HepG2 (cell line): Measurements from ENCODE around the gene CCDC102B. TPM values are rescaled to one million over a fixed set of nuclear protein-coding genes. Genes with fewer than 3 reads are reported as not detected.
A peak's percentile ranks its signal among the peaks of the same experiment; 100 is the strongest.

Source experiments
- ATAC-seq: fragments of 200-7000 bp; cut with Tn5 transposase; 3 replicates; pipeline ENCODE4 v1.9.1; 2020; ENCODE audit warnings: mild to moderate bottlenecking, moderate library complexity
- BruUV-seq: library from RNA; stranded (reverse); fragments of 400-500 nt; replicated peaks from 2 replicates; lab custom pipeline; 2021; lab: Mats Ljungman, UMichigan
- CTCF ChIA-PET: fragments of 300-600 bp; formaldehyde crosslinking; extraction: SDS; loops from one replicate; lab custom pipeline; 2021; ENCODE audit warnings: low total read pairs, inconsistent platforms, low intra/inter-chr PET ratio; lab: Yijun Ruan, JAX
- POLR2A ChIA-PET: fragments of 350-600 bp; sonication (Branson Sonifier 250); formaldehyde crosslinking; loops from one replicate; lab custom pipeline; 2020; ENCODE audit warnings: antibody characterized with exemption, inconsistent platforms; lab: Yijun Ruan, JAX
- DNase-seq: peaks from one replicate; pipeline ENCODE4 v3.0.0-alpha.2; 2015; ENCODE audit warnings: low spot score
- FAIRE-seq: peaks from 3 replicates; lab custom pipeline; 2011; peaks lifted over from hg19 to GRCh38; lab: Jason Lieb, UNC
- H2AFZ ChIP-seq: one replicate; pipeline ENCODE4 v1.6.1; 2011; ENCODE audit warnings: low read length, inconsistent platforms
- H3K27ac ChIP-seq: fragments of 300-600 bp; 3 replicates; pipeline ENCODE4 v1.8.0; 2011; ENCODE audit warnings: mixed run types, mild to moderate bottlenecking, mixed read lengths, low read length, inconsistent platforms; ENCODE audit not compliant: insufficient read depth; ENCODE audit errors: extremely low read length
- H3K27me3 ChIP-seq, 2 experiments: fragments of 200-600 bp in 1 of 2; 2 replicates in 1 of 2; 3 replicates in 1 of 2; pipeline versions ENCODE4 v1.6.0 to v1.8.0; 2011; ENCODE audit warnings: low read length in 2 of 2, mild to moderate bottlenecking in 2 of 2, moderate library complexity in 2 of 2, inconsistent platforms in 1 of 2; ENCODE audit not compliant: insufficient read depth in 2 of 2, control insufficient read depth in 1 of 2
- H3K36me3 ChIP-seq, 2 experiments: fragments of 200-600 bp in 1 of 2; replicated peaks in 1 of 2; 2 replicates in 1 of 2; 3 replicates in 1 of 2; pipeline versions ENCODE4 v1.5.1 to v1.8.0; 2011; ENCODE audit warnings: low read length in 2 of 2, inconsistent platforms in 1 of 2; ENCODE audit not compliant: insufficient read depth in 2 of 2, control insufficient read depth in 1 of 2
- H3K4me1 ChIP-seq: 2 replicates; pipeline ENCODE4 v1.5.1; 2012; ENCODE audit warnings: low read length, inconsistent platforms; ENCODE audit not compliant: insufficient read depth
- H3K4me2 ChIP-seq: 2 replicates; pipeline ENCODE4 v1.6.0; 2011; ENCODE audit warnings: low read depth, low read length, inconsistent platforms
- H3K4me3 ChIP-seq, 3 experiments: fragments of 200-600 bp in 1 of 3; sonication (generic), shearing (Covaris generic) in 1 of 3; replicated peaks in 1 of 3; 2 replicates each; pipeline ENCODE4 v1.5.1; 2011 to 2016; ENCODE audit warnings: low read length in 3 of 3, inconsistent platforms in 2 of 3, low read depth in 2 of 3, mild to moderate bottlenecking in 2 of 3, control low read depth in 1 of 3, mixed read lengths in 1 of 3; ENCODE audit not compliant: insufficient read depth in 1 of 3
- H3K79me2 ChIP-seq: one replicate; pipeline ENCODE4 v1.6.1; 2011; ENCODE audit warnings: low read length, inconsistent platforms; ENCODE audit not compliant: insufficient read depth
- H3K9ac ChIP-seq: 2 replicates; pipeline ENCODE4 v1.6.0; 2011; ENCODE audit warnings: mild to moderate bottlenecking, low read depth, low read length, inconsistent platforms; ENCODE audit not compliant: insufficient read depth
- H3K9me3 ChIP-seq: 2 replicates; pipeline ENCODE4 v1.5.1; 2012; ENCODE audit warnings: mild to moderate bottlenecking, low read length
- H4K20me1 ChIP-seq: 2 replicates; pipeline ENCODE4 v1.6.0; 2011; ENCODE audit warnings: inconsistent platforms, mild to moderate bottlenecking, low read length, moderate library complexity; ENCODE audit not compliant: insufficient read depth
- ARID3A ChIP-seq: IDR thresholded peaks from 2 replicates; pipeline ENCODE4 v1.6.1; 2012; ENCODE audit warnings: low read depth, low read length, improper control_type of control experiment
- ARNT2 ChIP-seq: sonication (generic); formaldehyde crosslinking; IDR thresholded peaks from 2 replicates; pipeline ENCODE4 v1.8.0; 2022; ENCODE audit warnings: mild to moderate bottlenecking, low read depth, missing genetic modification reagents, moderate library complexity
- ELF3 ChIP-seq: IDR thresholded peaks from 2 replicates; pipeline ENCODE4 v1.6.1; 2016; ENCODE audit warnings: missing genetic modification reagents, missing compliant biosample characterization
- ETV6 ChIP-seq: sonication (generic); formaldehyde crosslinking; conservative IDR thresholded peaks from 2 replicates; pipeline ENCODE4 v1.4.0; 2020; ENCODE audit warnings: missing genetic modification reagents
- FOXO4 ChIP-seq: sonication (generic); formaldehyde crosslinking; conservative IDR thresholded peaks from 2 replicates; pipeline ENCODE4 v1.8.1; 2023; ENCODE audit warnings: missing genetic modification reagents
- HNF4A ChIP-seq: sonication (generic); formaldehyde crosslinking; IDR thresholded peaks from 2 replicates; pipeline ENCODE4 v1.4.0; 2020; ENCODE audit warnings: missing genetic modification reagents
- MEIS1 ChIP-seq: sonication (generic); formaldehyde crosslinking; IDR thresholded peaks from 2 replicates; pipeline ENCODE4 v1.9.0; 2021; ENCODE audit warnings: mild to moderate bottlenecking, missing genetic modification reagents, moderate library complexity, borderline replicate concordance
- PAWR ChIP-seq: sonication (generic); formaldehyde crosslinking; IDR thresholded peaks from 2 replicates; pipeline ENCODE4 v1.4.0; 2020; ENCODE audit warnings: missing genetic modification reagents, mild to moderate bottlenecking, borderline replicate concordance
- PRDM15 ChIP-seq: sonication (generic); formaldehyde crosslinking; IDR thresholded peaks from 2 replicates; pipeline ENCODE4 v1.4.0; 2020; ENCODE audit warnings: missing genetic modification reagents
- SALL1 ChIP-seq: sonication (generic); formaldehyde crosslinking; IDR thresholded peaks from 2 replicates; pipeline ENCODE4 v1.8.0; 2022; ENCODE audit warnings: mild to moderate bottlenecking, missing genetic modification reagents
- SRSF4 ChIP-seq: fragments of 200-400 bp; formaldehyde crosslinking; IDR thresholded peaks from one replicate; pipeline ENCODE4 v1.6.1; 2018; ENCODE audit warnings: mild to moderate bottlenecking, low read depth, low read length, moderate library complexity; ENCODE audit not compliant: poor library complexity, severe bottlenecking
- ZMAT5 ChIP-seq: sonication (generic); formaldehyde crosslinking; IDR thresholded peaks from 2 replicates; pipeline ENCODE4 v1.5.0; 2020; ENCODE audit warnings: mild to moderate bottlenecking, low read depth, missing genetic modification reagents, borderline replicate concordance
- ZMYM4 ChIP-seq: sonication (generic); formaldehyde crosslinking; IDR thresholded peaks from 2 replicates; pipeline ENCODE4 v1.8.1; 2023; ENCODE audit warnings: mild to moderate bottlenecking, missing genetic modification reagents
- ZNF251 ChIP-seq: sonication (generic); formaldehyde crosslinking; IDR thresholded peaks from 2 replicates; pipeline ENCODE4 v1.9.0; 2021; ENCODE audit warnings: mild to moderate bottlenecking, missing genetic modification reagents
- ZNF260 ChIP-seq: sonication (generic); formaldehyde crosslinking; IDR thresholded peaks from 2 replicates; pipeline ENCODE4 v1.4.0; 2020; ENCODE audit warnings: missing genetic modification reagents, low read depth, mild to moderate bottlenecking, borderline replicate concordance
- ZNF331 ChIP-seq: sonication (generic); formaldehyde crosslinking; IDR thresholded peaks from 2 replicates; pipeline ENCODE4 v1.4.0; 2020; ENCODE audit warnings: missing genetic modification reagents
- ZNF333 ChIP-seq: sonication (generic); formaldehyde crosslinking; IDR thresholded peaks from 2 replicates; pipeline ENCODE4 v1.4.0; 2020; ENCODE audit warnings: mild to moderate bottlenecking, missing genetic modification reagents, borderline replicate concordance
- ZNF550 ChIP-seq: sonication (generic); formaldehyde crosslinking; IDR thresholded peaks from 2 replicates; pipeline ENCODE4 v1.4.0; 2020; ENCODE audit warnings: mild to moderate bottlenecking, missing genetic modification reagents, borderline replicate concordance
- WGBS: methylation state at CpG from one replicate; pipeline ENCODE4 v1.1.6; 2017; ENCODE audit warnings: low lambda C conversion rate; 5-methylcytosine and 5-hydroxymethylcytosine counted together
- in situ Hi-C: cut with HindIII; loops from 2 replicates; pipeline ENCODE4 v1.10.0; 2017; ENCODE audit warnings: low pct_unique_long_range_greater_than_20kb; ENCODE audit not compliant: extremely low pct_ligation_motif_present
- intact Hi-C: fragments of 100-400 bp; cut with micrococcal nuclease; formaldehyde crosslinking; loops from one replicate; pipeline ENCODE4 v1.10.0; 2022; ENCODE audit not compliant: unreplicated experiment
- polyA plus RNA-seq, 8 experiments: library from polyadenylated mRNA; depleted of rRNA in 3 of 8; stranded (reverse) in 7 of 8; unstranded in 1 of 8; fragments of >200 nt; fragmentation: Illumina TruSeq in 4 of 8; extraction: Trizol in 4 of 8; gene quantifications; 2 replicates each; pipeline versions ENCODE4 v1.2.1 to v1.2.3, GENCODE V29; 2011 to 2016; ENCODE audit warnings: low read depth in 4 of 8, missing spikeins in 1 of 8, mixed read lengths in 1 of 8; ENCODE audit not compliant: insufficient read depth in 1 of 8
- total RNA-seq, 5 experiments: library from RNA; depleted of rRNA; stranded (reverse); fragments of >200 nt; fragmentation: Illumina TruSeq; extraction: Trizol; gene quantifications; 2 replicates each; pipeline ENCODE4 v1.2.3, GENCODE V29; 2016; ENCODE audit warnings: low read depth in 1 of 5

The CCDC102B gene
- total and polyA plus RNA-seq, 2 of the 13 experiments (the other 11 are each of a cell fraction or from before 2014, with no cell fraction given), result 2.3 to 3.7 TPM

GRCh38 chr18:68887410-68887809, 89.5 kb downstream of the CCDC102B start:
- DNase-seq, result peak; percentile 67
- peaks cover 32% of the 10 kb centered on the region for H3K4me1 ChIP-seq
- peak overlapping the region; percentile 64 for H3K27ac ChIP-seq
- intact Hi-C loops (no loop called here), in situ Hi-C loops (no loop called here)
- H3K79me2 ChIP-seq, result no peaks in the 10 kb centered on the region
- FAIRE-seq, result peak; percentile 61
- H2AFZ ChIP-seq, result no peak overlapping the region
- WGBS, result 0% methylated on average over 4 of the region's 4 CpGs
- POLR2A ChIA-PET, result no interaction called here
- peak overlapping the region; percentile 26; the same call in 1 of the 2 replicates for H3K4me2 ChIP-seq
- no peaks in the 10 kb centered on the region for H3K9me3 ChIP-seq
- ATAC-seq, result peak; percentile 88
- H4K20me1 ChIP-seq, result no peaks in the 10 kb centered on the region
- H3K9ac ChIP-seq, result no peak overlapping the region
- H3K4me3 ChIP-seq, result no peak overlapping the region; a peak in 1 of 6 replicates
- no TSS peak for BruUV-seq
- CTCF ChIA-PET, result no interaction called here
- no peaks in the 10 kb centered on the region for H3K27me3 ChIP-seq
- H3K36me3 ChIP-seq, result no peaks in the 10 kb centered on the region
- TF ChIP-seq ZNF333 (CRISPR knock-in tag) (no peak), ZNF550 (CRISPR knock-in tag) (no peak), ZNF331 (CRISPR knock-in tag) (peak; percentile 69; the same call in 1 of the 2 replicates), FOXO4 (CRISPR knock-in tag) (no peak), ZMAT5 (CRISPR knock-in tag) (no peak), HNF4A (CRISPR knock-in tag) (peak; percentile 97), SRSF4 (no peak), ZNF251 (CRISPR knock-in tag) (no peak), SALL1 (CRISPR knock-in tag) (peak; percentile 90; the same call in 1 of the 2 replicates), ZMYM4 (CRISPR knock-in tag) (peak; percentile 96), PRDM15 (CRISPR knock-in tag) (no peak), ZNF260 (no peak), PAWR (CRISPR knock-in tag) (no peak), ARNT2 (CRISPR knock-in tag) (no peak), MEIS1 (peak; percentile 60; the same call in 1 of the 2 replicates), ETV6 (CRISPR knock-in tag) (no peak), ELF3 (CRISPR knock-in tag) (peak; percentile 44; the same call in 1 of the 2 replicates), ARID3A (peak; percentile 74)
